Epithelial cell of proximal tubule (primary cell): ENCODE measurements around the gene NUDT16L1. TPM values are rescaled to one million over a fixed set of nuclear protein-coding genes. Genes with fewer than 3 reads are reported as not detected.

Experiments
- DNase-seq: peaks from one replicate; pipeline ENCODE4 v3.0.0-alpha.2; 2011; ENCODE audit warnings: low read depth
- H3K4me3 ChIP-seq: 2 replicates; pipeline ENCODE4 v1.5.1; 2011; ENCODE audit warnings: low read depth, mild to moderate bottlenecking, low read length
- total RNA-seq: library from RNA; depleted of rRNA; stranded (reverse); fragments of >200 nt; gene quantifications from 2 replicates; pipeline ENCODE4 v1.2.3, GENCODE V29; 2015
- TF ChIP-seq, protein P1 (sequence below): conservative IDR thresholded peaks from 2 replicates; pipeline ENCODE4 v1.5.1; 2012; ENCODE audit warnings: low read depth, mild to moderate bottlenecking, low read length

The NUDT16L1 gene
- total RNA-seq, 1 donor from 2014 or later, result 23.8 TPM

- no peak for DNase-seq
- peak overlapping the region; percentile 85 for H3K4me3 ChIP-seq
- TF ChIP-seq, protein P1, sequence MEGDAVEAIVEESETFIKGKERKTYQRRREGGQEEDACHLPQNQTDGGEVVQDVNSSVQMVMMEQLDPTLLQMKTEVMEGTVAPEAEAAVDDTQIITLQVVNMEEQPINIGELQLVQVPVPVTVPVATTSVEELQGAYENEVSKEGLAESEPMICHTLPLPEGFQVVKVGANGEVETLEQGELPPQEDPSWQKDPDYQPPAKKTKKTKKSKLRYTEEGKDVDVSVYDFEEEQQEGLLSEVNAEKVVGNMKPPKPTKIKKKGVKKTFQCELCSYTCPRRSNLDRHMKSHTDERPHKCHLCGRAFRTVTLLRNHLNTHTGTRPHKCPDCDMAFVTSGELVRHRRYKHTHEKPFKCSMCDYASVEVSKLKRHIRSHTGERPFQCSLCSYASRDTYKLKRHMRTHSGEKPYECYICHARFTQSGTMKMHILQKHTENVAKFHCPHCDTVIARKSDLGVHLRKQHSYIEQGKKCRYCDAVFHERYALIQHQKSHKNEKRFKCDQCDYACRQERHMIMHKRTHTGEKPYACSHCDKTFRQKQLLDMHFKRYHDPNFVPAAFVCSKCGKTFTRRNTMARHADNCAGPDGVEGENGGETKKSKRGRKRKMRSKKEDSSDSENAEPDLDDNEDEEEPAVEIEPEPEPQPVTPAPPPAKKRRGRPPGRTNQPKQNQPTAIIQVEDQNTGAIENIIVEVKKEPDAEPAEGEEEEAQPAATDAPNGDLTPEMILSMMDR, result no peak
These were observed 684 bp upstream of the NUDT16L1 start for GRCh38 chr16:4692460-4693295.

- no peak for DNase-seq
- TF ChIP-seq, protein P1, result no peak
- H3K4me3 ChIP-seq, result peak overlapping the region; percentile 85
These were observed 737 bp downstream of the NUDT16L1 start for GRCh38 chr16:4693956-4694641.

DNA sequence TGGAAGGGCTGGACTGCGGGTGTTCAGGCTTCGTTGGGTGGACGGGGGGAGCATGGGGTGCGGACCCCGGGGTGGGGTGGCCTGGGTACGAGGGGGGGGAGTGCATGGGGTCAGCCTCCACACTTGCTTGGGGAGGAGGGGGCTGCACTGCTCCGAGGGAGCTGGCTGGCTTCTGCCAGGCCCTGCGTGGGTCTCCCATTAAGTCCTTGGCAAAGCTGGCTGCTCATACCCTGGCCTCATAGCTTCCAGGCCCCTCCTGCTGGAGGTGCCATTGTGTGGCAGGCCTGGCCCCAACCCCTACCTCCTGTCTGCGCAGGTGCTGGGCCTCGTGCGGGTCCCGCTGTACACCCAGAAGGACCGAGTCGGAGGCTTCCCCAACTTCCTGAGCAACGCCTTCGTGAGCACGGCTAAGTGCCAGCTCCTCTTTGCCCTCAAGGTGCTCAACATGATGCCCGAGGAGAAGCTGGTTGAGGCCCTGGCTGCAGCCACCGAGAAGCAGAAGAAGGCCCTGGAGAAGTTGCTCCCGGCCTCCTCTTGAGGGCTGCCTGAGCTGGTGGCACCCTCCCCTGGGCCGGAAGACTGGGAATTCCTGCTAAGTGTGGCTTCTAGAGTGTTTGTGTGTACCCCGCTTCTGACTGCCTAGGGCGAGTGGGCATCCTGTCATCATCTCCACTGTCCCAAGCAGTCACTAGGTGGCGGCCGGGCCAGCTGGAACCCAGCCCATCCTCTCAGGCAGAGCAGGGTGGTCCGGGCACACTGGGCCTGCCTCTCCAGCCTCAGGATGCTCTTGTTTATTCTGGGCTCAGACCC lies 1.5 kb downstream of the NUDT16L1 start:
- TF ChIP-seq, protein P1, result peak; percentile 11
- peak overlapping the region; percentile 85 for H3K4me3 ChIP-seq
- no peak for DNase-seq

DNA sequence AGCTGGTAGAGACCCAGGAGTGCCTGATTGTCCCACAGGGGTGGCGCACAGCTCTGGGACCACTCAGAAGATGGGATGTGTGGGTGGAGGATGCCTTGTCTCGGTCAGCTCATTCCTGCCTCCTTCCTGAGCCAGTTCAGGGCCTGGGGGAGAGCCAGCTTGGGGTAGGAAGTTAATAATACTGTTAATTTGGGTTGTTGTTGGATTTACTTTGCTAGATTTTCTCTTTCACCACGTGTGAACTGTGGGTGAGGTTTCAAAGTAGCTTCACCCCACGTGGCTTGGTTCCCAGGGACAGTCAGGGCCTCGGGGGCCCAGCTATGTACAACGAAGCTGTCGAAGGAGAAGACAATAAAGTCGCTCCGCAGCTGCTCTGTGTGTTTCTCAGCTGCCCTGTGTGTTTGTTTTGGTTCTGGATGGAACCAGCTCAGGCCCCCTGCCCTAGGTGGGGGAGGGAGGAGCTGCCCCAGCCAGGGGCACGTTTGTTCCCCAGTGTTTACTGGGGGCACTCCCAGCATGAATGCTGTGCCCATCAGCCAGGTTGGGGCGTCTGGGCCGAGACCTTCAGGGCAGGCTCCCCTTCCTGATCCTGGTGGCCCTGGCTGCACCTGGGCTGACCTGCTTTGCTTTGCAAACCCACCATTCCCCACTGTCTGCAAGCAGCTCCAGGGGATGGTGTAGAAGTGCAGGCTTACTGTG lies 2.3 kb downstream of the NUDT16L1 start:
- no peak for DNase-seq
- TF ChIP-seq, protein P1, result peak; percentile 1
- no peak overlapping the region for H3K4me3 ChIP-seq

GRCh38 chr16:4696172-4696904 lies 3.0 kb downstream of the NUDT16L1 start:
- TF ChIP-seq, protein P1, result no peak
- H3K4me3 ChIP-seq, result no peak overlapping the region
- DNase-seq, result no peak
